Measurements from ENCODE around the gene MIER1.

MIER1 gene

GRCh38 chr1:67001682-67002425, 77.1 kb downstream of the MIER1 start:
- DNase-seq: no peak

GRCh38 chr1:67004176-67004575, 79.4 kb downstream of the MIER1 start:
- no peak for DNase-seq

GRCh38 chr1:67005068-67005467, 80.3 kb downstream of the MIER1 start:
- DNase-seq: no peak

GRCh38 chr1:67009792-67010191, 85.0 kb downstream of the MIER1 start:
- DNase-seq: no peak

GRCh38 chr1:67013573-67013972, 88.8 kb downstream of the MIER1 start:
- no peak for DNase-seq

GRCh38 chr1:67018574-67018973, 93.8 kb downstream of the MIER1 start:
- DNase-seq: no peak

- DNase-seq: no peak
Measured at GRCh38 chr1:67019121-67019520, 94.3 kb downstream of the MIER1 start.

GRCh38 chr1:67019600-67020136, 94.9 kb downstream of the MIER1 start:
- DNase-seq: peak; percentile 54

- DNase-seq: no peak
Measured at GRCh38 chr1:67020304-67020703, 95.5 kb downstream of the MIER1 start.

GRCh38 chr1:67020765-67021164, 96.0 kb downstream of the MIER1 start:
- DNase-seq: no peak

- DNase-seq: no peak
Measured at GRCh38 chr1:67029472-67029871, 104.7 kb downstream of the MIER1 start.

- no peak for DNase-seq
Measured at GRCh38 chr1:67031121-67031858, 106.5 kb downstream of the MIER1 start.

GRCh38 chr1:67031859-67032247, 107.1 kb downstream of the MIER1 start:
- DNase-seq: no peak
